GM19395 (cell line): ENCODE measurements around the gene TCF7L2.
"Not testable (repeated sequence)": the region's sequence is repeated elsewhere in the genome, so short reads cannot be mapped to it uniquely, and the experiment has no call there.

Source experiments
- ATAC-seq: cut with Tn5 transposase; IDR thresholded peaks from one replicate; pipeline ENCODE4 v1.9.1; 2021; ENCODE audit warnings: mild to moderate bottlenecking, moderate library complexity; ENCODE audit not compliant: unreplicated experiment

The TCF7L2 gene

DNA sequence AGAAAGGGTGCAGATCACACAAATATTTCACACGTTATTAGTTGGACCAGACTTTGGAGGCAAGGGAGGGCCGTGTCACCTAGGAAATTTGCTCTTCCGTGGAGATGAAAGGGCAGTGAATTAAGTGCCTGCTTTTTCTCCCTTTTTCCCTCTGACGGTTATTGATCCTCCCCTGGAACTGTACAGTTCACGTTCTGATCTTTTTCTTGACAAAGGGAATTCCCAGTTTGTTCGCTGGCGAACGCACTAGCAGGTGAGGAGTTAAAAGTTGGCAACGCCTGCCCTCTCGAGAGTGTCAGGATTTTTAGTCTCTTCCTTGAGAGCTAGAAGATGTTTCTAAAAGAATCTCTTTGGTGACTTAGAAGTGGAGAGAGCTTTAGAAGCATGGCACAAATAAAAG lies 111.5 kb downstream of the TCF7L2 start:
- ATAC-seq, result no peak

DNA sequence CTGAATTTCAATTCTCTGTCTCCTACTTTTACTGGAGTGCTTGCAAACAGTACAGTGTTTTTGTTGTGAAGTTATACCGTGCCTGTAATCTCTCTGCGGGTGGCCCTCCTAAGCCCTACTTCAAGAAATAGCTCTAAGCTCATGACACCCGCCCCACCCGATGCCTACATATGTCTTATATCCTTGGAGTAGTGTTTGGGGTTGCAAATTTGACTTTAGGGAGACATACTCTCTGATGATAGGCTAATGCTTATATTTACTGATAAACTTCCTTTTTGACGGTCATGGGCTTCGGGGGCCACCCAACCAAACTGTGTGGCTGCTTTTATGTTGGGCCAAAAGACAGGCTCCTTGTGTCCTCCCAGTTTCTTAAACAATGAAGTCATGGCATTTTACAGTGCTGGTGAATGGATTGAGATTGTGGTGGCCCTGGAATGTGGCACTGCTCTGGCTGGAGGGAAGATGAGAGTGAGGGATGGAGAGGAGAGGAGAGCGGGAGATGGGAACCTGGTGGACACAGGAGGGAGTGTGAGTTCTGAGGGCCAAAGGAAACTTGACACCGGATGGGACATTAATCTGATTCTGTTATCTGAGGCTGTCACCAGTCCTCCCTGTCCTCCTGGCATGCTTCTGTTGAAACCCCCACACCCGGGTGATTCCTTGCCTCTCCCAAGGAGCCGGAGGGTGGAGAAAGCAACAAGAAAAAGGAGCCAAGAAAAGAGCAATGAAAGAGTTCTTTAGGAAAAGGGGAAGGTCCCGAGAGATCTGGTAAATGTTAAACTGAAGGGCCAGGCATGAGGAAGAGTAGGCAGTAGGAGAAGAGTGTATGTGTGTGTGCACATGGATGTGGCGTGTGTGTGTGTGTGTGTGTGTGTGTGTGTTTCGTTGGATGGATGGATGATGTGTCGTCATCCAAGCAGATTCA lies 113.3 kb downstream of the TCF7L2 start:
- ATAC-seq, result no peak

DNA sequence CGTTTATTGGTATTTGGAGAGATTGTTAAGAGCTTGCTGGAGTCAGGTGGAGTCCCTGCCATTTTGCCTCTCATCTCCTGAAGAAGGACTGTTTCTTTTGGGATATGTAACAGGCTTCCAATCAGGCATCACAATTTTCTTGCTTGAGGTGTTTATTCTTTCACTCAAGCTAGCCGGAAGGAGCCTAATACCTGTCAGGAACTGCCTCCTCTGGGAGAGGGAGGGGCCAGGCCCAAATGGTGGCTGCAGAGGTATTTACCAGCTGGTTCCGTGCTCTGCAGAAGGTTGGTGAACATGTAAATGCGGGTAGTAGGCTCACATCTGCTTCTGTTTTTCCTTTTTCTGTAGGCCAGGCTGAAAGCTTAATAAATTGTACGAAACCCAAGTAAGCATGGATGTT lies 114.0 kb downstream of the TCF7L2 start:
- no peak for ATAC-seq

DNA sequence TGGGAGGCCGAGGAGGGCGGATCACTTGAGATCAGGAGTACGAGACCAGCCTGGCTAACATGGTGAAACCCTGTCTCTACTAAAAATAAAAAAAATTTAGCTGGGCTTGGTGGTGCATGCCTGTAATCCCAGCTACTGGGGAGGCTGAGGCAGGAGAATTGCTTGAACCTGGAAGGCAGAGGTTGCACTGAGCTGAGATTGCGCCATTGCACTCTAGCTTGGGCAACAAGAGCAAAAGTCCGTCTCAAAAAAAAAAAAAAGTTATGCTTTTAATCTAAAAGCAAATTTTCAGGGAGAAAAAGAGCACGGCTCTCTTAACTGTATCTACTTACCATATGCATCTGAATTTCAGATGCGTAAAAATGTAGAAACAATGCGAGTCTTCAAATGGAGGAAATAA lies 116.1 kb downstream of the TCF7L2 start:
- not testable (repeated sequence) for ATAC-seq

DNA sequence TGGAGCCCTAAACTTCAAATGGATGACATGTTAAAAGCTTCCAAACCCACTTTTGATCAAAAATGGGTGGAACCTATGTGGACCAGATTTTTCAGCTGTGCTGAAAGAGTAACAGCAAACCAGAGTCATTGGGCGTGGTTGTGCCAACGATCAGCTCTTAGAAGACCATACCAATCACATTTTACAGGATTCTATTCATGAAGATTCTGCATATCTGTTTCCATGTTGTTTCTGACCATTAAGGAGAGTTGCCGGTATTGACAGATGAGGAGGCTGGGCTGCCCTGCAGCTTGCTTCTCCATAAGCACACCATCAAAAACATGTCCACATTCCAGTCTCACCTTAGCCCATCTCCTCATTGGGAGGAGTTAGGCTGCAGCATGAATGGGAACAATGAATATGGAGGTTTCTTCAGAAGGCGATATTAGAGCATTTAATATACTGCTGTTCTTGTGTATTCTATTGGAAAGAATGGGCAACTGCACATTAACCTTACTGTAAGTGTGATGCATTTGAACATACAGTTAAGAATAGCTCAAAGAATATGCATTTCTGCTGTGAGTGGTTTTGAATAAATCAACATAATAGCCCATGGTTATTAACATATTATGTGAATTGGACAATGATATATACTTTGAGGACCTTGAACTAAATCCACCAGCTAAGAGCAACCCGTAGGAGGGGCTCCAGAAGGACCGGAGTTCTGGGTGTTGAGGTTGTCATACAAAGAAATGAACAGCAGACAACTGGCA lies 116.7 kb downstream of the TCF7L2 start:
- ATAC-seq, result no peak

DNA sequence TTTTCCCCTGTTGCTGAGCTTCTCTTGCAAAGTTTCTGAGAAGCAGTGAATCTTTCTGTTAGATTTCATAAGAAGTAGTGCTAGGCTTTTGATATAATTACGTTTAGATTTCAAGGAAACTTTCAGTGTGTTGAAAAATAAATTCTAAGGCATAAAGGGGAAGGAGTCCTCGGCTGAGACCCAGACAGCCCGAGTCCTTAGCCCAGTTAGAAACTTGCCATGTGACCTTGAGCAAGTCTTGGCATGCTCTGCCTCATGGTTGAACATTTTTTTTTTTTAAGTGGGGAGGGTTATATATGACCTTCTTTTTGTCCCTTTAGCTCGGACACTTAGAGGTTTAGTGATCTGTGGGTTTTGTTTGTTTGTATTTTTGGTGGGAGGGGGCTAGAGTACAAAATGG lies 117.5 kb downstream of the TCF7L2 start:
- ATAC-seq, result no peak

DNA sequence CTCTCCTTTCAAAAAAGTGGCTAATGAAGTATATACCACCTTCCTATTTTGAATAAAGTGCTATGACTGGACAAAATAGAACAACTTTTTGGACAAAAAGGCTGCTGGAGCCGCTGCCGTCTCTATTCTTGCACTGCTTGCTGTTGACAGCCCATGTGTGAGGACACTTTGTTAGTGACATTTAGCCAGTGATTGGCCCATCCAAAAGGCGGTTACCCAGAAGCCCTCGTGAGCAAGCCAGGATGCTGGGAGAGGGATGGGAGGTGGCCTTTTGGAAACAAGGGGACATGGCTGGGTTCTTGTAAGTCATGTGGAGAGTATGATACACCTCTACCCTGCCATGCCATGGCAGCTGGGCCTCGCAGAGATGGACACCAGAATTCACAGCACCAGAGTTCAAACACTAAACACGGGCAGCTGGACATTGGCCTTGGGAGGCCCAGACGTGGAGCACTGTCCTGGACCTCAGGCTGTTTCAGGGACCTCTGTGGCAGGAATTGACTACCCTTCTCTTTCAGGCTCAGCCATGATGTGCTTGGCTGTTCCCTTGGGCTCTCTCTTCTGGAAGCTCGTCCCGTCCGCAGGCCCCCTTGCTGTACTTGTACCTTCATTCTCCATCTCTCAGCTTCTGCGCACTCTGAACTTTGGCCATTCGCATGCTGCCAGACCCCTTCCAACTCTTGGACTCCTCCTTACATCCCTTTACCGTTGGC lies 118.3 kb downstream of the TCF7L2 start:
- no peak for ATAC-seq

DNA sequence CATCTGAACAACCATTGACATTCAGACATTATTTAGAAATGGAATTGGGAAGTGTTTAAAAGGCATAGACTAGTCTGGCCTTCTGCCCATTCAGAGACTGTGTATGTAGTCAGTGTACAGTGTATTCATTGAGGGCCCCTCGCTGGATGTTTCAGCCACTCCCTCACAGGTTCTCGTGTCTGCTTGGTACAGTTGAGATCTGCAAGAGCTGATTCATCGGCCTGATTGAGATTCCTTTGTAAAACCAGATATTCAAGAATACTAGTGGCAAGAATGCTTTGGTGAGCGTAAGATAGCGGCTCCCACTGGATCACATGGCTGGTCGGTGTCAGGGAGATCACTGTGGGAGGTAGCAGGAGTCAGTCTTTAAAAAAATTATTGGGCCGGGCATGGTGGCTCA lies 119.5 kb downstream of the TCF7L2 start:
- no peak for ATAC-seq

DNA sequence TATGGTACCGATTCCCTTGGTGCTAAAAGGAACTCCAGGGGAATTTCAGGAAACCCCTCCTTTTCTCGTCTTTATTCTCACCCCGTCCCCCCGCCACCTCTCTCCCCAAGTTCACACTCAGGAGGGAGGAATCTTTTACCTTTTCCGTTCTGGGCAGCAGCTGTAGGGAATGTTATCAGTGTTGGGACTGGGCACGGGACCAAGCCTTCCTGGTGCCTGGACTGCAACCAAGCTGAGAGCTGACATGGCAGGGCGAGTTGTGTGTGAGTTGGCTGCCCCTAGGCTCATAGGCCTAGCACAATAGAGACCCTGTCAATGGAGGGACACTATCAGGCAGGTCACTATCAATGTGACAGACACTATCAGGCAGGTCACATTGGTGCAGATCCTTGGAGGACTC lies 121.4 kb downstream of the TCF7L2 start:
- ATAC-seq, result no peak

DNA sequence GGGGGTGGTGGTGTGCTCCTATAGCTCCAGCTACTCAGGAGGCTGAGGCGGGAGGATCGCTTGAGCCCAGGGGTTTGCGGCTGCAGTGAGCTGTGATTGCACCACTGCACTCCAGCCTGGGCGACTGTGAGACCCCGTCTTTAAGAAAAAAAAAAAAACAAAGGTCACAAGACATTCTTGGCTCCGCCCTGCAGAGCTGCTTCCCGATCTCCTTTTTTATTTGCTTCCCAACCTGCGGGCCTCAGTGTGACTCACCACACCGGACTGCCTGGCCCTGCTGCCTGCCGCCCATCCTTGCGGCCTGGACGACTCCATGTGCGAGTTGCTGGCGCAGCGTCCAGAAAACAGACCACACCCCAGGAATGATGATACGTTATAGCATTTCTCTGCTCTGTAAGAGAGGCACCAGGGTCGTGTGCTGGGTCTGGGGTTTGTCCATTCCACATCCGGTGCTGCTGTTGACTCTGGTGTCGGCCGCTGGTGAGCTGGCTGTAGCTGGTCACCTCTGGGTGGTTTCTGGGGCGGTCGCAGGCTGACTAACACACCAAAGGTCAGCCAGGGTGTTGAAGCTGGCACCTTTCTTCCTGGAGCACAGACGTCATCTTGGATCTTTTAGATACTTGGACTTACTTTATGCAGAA lies 123.6 kb downstream of the TCF7L2 start:
- ATAC-seq, result no peak

DNA sequence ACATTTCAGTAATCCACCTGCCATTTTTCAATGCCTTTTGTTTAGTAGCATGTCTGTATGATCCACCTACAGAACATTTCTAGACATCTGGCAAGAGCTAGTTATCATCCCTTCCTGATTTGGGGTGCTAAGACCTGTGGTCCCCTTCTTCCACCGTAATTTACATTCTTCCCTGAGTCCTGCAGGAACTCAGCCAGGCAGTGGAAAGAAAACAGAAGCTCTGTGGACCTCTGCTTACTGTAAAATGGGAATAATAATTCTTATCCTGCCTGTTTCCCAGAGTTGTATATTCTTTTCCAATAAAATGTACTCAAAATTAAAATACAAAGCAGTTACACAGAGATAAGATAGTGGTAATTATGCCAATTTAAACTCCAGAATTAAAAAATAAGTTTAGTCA lies 126.9 kb downstream of the TCF7L2 start:
- ATAC-seq, result no peak

DNA sequence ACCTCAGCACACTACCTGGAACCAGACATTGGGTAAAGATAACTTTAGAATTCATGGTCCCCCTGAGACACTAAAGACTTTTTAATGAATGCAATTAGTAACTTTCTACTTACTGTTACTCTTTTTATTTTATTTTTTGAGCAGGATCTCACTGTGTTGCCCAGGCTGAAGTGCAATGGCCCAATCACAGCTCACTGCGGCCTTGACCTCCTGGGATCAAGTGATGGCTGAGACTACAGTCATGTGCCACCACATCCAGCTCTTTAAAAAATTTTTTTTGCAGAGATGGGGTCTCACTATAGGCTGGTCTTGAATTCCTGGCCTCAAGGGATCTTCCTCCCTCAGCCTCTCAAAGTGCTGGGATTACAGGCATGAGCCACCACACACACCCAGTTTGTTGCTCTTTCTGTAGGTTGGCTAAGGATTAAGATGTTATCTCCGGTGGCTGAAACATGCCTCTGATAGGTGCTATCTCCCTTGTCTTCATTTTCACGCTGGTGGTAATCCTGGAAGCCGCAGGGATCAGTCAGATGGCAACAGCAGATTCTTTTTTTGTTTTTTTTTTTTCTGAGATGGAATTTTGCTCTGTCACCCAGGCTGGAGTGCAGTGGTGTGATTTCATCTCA lies 128.3 kb downstream of the TCF7L2 start:
- no peak for ATAC-seq

DNA sequence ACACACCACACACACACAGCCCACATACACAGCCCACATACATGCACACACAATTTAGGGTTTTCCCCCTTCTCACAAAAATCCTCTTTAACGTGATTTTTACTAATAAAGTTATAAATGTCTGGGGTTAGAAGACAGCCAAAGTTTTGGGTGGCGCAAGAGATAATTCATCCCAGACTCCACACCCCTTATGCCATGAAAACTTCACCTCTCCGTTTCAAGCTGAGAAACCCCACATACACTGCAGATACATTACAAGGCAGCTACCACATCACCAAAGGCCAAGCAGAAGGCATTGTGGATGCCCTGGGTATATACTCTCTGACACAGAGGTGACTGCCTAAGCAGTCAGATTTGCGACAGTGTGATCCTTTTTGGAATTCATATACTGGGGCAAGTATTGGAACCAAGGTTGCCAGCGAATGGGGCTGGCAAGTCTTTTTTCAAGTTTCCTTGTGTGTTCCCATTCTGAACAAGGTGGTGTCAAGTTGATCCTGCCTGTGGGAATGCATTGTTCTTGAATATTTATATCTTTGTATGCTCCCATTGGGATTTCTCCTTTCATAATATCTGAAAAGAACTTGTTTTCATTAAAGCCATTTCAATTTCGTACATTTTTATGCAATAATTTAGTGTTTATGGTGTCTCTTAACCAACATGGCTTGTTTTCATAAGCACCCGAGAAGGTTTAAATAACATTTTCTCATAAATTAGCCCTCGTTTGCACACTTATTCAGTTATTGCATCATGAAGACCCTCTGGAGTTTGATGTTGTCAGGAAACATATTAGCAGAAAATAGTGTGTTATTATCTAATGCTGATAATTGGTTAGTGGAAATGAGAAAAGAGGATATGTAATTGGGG lies 130.2 kb downstream of the TCF7L2 start:
- no peak for ATAC-seq

DNA sequence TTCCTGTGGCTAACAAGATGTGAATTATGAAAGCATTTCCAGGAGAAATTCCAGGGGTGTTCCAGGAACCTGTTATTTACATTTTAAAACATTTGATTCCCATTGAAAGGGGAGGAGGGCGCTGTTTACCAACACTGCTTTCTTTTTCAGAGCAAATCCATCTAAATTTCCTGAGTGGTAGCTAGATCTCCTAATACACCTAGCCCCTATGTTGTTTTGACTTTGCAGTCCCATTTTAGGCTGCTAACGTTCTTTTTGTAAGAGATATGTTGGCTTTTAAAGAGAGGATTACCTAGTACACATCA lies 130.8 kb downstream of the TCF7L2 start:
- no peak for ATAC-seq

DNA sequence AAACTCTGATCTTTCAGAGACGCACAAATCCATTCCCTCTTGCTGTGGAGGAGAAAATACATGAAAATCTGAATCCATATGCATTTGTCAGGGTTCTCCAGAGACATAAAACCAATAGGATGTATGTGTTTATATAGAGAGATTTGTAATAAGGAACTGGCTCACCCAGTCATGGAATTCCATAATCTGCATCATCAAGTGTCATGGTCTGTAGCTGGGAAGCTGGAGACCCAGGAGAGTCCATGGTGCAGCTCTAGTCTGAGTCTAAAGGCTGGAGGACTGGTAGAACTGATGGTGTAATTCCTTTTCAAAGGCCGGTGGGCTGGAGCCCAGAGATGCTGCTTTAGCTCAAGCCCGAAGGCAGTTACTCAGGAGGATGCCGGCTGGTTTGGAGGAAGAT lies 134.0 kb downstream of the TCF7L2 start:
- no peak for ATAC-seq

DNA sequence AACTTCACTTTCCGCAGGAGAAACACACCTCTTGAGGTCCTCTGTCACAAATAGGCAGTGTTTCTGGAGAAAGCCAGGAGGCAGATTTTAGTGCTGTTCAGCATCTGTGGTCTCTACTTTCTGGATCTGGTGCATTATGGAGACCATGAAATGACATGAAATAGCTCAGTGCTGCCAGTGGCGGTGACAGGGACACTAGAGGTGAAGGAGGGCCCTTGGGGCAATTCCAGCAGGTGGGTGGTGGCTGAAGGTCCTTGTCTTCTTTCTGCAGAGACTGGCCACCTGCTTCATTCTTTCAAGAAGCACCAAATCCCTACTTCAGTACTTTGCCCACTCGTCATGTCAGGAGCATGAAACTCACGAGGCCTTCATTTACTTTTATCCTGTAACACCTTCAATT lies 135.7 kb downstream of the TCF7L2 start:
- no peak for ATAC-seq

DNA sequence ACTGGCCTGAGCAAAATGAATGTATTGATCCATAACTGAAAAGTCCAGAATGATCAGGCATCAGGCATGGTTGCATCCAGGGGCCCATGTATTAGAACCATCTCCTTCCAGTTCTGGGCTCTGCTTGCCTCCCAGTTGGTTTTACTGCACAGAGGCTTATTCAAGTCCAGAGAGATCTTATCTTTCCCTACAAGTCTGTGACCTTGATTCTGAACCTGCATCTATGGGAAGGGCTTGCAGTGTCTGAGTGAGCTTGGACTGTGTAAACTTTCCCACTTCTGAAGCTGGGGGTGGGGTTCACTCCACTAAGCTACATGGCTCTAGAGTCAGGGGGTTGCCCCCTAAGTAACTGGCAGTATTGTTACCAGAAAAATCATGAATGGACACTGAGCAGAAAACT lies 136.2 kb downstream of the TCF7L2 start:
- ATAC-seq, result no peak

DNA sequence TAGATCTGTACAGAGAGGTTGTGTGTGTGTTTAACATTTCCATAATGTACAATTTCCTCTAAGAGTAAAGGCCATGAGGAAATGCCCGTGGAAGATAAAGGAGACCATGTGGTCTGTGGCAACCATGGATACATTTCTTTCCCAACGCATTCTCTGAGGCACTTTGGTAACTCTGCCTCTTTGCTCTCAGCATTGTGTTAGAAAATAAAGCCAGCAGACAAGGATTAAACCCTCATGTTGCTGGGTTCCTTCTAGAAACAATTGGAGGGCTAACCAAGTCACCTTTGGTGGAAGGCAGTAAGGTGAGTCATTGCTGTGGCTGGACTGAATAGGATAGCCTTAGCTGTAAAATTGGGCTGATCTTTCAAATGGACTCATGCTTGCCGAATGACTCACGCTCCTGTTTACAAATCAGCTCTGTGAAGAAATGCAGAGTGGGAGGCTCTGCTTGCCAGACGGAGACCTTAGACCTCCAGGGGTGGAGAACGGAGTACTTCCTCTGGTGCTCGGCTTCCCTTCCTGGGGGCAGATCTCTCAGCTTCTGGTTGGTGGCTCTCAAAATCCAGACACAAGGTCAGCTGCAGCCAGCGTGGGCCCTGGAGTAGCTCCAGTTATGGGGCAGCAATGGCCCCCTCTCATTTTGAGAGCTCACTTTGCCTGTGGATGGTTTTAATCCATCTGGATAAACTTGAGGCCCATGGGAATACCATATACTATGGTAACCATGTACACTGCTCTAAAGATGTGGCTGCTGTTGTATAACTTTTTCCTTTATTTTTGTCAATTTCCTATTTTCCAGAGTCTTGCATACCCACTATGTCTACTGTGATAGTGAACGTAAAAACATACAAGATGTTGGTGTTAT lies 137.3 kb downstream of the TCF7L2 start:
- ATAC-seq, result no peak

DNA sequence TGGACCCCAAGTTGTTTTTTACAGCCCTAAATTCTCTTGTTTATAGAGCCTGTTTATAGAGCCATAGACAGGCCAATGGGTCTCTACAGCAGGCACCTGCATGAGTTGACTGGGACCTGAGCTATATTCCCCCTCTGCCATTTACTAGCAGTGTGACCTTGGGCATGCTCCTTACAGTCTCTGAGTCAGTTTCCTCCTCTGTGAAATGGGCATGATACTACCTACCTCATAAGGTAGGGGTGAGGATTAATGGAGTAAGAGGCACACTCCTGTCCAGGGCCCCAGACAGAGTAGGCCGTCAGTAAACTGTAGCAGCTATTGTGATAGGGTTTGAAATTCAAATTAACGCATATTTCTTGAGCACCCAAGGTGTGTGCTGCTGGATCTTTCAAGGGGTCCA lies 138.1 kb downstream of the TCF7L2 start:
- ATAC-seq, result no peak
